UCSD-AML1 (cell line): Measurements from ENCODE around the gene POLG.

Source experiments
- DNase-seq: peaks from one replicate; lab custom pipeline; 2025; ENCODE audit not compliant: unreplicated experiment; lab: John Stamatoyannopoulos, UW

POLG gene

DNA sequence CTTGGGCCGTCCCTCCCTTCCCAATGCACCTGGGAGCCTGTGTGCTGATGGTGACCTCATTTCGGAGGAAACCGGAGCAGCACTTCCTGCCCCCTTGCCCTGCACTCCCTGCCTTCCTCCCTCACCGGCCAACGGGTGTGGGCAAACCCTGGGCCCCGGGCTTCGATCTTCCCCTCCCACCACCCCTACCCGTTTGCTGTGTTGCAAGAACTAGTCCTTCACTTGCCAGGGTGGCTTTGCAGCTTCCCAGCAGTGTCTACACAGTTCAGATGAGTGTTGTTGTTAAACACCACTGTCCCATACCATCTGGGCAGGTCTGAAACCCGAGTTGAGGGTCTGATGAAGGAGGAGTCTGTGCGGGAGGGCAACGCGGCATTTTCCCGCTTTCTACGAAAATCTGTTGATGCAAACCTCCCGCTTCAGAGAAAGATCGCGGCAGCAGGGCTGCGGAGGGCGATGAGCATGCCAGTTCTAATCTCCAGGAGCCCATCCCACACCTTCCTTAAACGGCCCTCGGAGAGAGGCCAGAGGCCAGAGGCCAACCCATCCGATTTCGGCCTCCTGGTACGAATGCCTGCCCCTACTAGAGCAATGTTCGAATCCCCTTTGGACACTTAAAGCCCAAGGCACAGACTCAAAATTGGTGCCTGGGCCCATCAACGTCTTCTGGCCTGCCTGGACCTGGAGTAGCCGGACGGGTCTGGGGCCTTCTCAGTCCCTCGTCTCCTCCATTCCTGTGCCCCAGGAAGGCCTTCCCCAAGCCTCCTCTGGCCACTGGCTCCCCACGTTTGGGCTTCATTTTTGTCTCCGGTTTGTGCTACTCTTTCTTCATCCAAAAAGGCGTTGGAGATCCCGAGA, 35.7 kb upstream of the POLG start:
- DNase-seq: peak; percentile 17

DNA sequence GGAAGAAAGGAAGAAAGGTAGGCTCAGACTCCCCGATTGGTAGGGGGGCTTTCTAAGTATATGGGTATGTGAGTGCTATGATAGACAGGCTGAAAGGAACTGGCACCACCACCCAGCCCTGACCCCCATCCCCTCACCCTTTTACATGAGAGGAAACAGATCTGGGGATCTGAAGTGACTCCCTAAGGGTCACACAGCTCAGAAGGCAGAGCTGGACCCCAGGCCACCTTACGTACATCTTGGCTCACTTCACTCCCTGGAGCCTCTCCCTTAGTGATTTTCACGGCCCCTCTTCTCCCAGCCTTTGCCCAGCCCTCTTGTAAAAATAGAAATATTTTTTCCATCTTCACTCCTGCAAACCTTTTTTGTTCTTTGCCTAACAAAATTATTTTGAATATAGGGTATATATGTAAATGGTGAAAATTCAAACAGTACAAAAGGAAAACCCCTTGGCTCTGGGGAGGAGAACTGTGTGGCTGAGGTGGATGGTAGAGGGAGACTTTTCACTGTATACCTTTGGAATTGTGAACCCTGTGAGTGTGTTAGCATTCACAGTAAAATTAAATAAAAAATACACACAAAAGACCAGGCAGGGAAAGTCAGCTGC, 34.8 kb upstream of the POLG start:
- no peak for DNase-seq

DNA sequence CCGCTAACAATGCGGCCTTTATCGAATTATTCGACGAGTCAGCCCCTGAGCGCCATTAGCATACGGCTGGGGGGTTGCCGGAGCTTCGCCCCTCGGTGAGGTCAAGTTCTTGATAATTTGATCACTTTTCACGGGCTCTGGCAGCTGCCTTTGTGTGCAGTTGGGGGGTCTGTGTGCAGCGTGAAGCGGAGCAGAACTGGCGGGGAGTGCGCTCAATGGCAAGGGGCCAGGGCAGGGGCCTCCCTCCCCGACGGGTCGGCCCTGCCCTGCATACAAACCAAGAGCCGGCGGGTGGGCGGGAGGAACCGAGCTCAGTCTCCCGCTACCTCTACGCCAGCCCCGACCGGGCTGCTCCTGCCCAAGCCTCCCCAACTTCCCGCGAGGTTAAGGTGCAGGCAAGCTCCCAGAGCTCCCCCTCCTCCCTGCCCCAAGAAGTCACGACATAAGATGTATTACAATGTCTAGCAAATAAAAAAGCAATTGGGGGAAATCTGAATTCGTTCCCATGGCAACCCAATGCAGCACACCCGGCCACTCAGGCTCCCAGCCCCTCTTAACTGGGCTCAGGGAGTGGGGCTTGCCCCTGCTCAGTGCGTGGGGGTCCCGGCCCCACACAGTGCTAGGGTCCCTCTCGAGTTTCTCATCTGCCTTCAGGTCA, 34.1 kb upstream of the POLG start:
- no peak for DNase-seq

DNA sequence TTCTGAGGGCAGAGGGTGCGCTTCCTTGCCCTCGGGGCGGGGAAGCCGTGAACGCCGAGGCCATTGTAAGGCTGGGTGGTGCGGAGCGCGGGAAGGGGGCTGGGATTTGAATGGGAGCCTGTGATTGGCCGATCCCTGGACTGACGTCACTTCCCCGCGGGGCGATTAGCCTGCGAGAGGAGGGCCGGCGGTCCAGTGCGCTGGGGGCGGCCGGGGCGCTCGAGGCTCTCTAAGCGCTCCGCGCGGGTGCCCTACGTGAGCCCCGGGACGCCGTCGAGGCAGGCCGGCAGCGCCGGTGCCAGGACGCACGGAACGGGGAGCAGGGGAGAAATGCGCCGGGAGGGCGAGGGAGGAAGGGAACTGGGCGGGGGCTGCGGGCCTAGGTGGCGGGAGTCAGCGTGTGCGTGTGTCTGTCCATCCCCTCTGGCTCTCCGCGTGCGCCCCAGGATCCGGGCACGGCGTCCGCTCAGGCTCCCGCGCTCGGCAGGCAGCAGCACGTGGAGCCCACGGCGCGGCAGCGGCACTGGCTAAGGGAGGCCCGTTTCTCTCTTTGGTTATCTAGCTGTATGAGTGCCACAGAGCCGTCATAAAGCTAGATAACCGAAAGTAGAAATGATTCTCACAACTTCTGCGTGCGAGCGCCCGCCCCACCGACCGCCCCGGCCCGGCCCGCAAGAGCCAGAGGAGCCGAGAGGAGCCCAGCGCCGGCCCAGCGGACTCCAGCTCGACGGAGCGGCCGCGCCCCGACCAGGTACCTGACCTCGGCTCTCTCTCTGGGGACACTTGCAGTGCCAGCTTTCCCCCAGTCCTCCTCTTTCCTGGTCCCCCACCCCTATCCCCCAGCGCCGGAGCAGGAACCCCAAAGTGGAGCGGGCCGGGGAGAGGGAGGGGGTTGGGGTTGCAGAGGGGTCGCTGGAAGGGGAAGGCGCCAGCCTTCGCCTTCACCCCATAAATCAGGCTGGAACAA, 33.1 kb upstream of the POLG start:
- no peak for DNase-seq

DNA sequence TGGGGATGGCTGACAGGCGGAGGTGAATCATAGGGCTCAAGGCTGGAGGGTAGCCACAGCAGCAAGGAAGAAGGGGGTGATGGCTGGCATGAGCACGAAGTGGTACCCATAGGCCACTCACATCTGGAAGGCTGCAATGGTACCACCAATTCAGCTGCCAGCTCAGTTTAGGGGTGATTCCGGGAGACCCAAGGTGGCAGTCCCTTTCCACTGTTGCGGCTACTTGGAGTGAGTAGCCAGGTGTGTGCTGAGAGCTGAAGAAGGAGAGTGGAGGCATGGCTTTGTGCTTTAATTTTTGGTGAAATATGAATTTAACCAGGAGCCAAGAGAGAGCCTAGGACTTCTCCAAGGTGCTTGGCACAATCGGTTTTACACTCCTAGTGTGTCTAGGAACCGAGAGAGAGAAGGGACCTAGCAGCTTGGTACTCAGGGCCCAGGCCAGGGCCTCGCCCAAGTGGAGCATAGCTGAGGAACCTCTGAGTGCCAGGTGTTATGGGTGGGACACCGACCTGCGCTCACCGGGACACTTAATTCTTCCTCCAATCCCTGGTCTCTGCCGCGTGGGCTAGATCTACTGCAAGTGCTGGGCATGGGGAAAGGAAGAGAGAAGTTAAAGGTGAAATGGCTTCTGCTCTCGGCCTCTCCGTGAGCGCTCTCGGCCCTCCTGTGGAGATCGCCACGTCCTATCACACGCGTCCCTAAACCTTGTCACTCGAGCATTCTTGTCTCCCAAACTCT, 32.2 kb upstream of the POLG start:
- DNase-seq: no peak

DNA sequence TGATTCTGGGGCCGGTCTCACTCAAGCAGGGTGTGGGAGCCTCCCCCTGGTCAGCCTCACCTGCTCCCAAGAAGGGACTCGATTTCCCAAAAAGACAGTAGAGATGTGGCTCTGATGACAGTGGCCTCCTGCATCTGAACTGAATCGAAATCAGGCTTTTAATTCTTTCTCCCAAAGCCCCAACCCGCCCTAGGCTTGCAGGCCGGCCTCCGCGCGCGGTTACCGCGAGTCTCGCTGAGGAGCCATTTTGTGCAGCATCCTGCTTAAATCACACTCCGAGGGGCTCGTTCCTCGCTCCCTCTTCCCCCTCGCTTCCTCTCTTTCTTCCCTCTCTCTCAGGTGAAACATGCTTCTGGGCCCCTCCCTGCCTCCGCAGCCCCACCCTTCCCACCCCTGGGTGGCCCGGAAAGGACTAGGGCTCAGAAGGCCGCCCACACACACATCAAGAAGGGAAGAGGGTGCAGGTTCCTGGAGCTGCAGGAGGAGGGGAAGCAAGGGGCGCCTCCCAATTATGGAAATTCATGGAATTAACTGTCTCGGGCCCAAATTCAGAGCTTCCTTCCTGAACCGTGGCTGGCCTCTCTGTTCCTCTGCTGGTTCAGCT, 30.9 kb upstream of the POLG start:
- no peak for DNase-seq

DNA sequence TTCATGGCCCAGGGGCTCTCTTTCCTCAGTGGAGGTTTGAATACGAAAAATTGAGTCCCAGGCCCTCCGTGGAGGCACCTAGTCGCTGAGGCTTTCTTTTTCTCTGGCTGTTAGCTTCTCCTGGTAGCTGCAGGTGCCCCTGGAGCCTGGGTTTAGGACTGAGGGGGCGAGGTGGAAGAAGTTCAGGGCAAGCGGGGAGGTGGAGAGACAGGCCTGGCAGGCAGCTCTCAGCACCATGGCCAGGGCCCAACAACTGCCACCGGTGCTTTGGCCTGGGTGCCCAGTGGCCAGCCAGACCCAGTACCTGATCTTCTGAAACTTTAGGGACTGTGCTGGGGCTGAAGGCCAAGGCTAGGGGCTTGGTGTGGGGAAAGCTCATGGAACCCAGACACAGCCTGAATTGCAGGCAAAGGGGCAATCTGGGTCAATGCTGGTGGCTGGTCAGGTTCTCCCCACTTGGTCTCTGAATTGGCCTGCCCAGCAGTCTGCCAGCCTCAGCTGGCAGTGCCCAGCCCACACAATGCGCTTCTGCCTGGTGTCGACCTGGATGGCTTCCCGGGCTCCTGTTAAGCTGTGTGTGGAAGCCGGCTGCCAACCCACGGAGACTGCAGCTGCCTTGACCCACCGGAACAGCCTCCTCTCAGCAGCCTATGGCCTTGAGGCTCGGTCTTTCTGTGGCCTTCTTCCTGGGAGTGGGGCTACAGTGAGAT, 30.3 kb upstream of the POLG start:
- DNase-seq: no peak

DNA sequence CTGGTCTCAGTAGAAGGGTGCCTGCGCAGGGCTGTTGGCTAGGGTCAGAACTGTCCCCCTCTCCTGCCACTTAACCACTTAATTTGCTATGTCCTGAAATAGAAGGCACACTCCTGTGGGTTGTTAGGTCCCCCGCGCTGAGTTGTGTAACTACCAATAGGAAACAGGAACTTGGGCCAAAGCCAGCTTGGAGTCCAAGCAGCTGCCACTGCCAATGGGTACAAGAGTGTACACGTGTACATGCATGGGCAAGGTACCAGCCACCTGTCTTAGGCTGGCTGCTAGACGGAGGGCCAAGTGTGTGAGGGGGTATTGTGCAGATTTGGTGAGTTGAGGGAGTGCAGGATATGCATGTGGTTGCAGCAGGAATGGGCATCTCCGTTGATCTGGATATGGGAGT, 29.7 kb upstream of the POLG start:
- DNase-seq: no peak

DNA sequence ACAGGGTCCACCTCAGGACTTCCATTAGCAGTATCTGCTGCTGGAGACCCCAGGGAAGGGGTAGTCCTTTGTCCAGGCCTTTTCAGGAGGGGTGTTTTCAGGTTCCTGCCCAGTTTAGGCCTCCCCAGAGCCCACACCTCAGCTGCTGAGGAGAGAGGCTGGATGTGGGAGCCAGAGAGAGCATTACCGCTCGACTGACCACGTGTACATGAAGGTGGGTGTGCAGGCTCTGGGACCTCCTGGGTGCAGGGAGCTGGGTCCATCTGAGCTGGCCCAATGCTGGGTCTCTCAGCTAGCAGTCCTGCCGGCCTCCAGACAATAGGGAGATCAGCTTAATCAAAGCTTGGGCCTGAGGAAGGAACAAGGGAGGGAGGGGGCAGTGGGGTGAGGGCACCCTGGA, 29.1 kb upstream of the POLG start:
- no peak for DNase-seq

DNA sequence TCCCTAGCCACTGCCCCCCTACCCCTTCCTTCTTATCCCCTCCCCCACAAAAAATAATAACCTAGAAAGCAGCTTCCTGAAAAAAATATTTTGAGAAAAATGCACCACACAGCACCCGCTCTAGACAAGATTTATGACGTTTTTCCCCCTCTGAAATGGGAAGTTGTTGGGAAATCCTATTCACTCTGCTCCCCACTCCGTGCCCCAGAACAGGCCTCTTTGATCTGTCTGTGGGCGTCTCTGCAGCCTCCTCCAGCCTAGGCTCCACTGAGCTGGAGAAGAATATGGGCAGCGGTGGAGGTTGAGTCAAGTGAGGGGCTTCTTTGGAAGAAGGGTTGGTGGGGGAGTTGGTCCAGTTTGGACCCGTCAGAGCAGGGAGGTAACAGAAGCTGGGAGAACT, 28.5 kb upstream of the POLG start:
- DNase-seq: no peak

DNA sequence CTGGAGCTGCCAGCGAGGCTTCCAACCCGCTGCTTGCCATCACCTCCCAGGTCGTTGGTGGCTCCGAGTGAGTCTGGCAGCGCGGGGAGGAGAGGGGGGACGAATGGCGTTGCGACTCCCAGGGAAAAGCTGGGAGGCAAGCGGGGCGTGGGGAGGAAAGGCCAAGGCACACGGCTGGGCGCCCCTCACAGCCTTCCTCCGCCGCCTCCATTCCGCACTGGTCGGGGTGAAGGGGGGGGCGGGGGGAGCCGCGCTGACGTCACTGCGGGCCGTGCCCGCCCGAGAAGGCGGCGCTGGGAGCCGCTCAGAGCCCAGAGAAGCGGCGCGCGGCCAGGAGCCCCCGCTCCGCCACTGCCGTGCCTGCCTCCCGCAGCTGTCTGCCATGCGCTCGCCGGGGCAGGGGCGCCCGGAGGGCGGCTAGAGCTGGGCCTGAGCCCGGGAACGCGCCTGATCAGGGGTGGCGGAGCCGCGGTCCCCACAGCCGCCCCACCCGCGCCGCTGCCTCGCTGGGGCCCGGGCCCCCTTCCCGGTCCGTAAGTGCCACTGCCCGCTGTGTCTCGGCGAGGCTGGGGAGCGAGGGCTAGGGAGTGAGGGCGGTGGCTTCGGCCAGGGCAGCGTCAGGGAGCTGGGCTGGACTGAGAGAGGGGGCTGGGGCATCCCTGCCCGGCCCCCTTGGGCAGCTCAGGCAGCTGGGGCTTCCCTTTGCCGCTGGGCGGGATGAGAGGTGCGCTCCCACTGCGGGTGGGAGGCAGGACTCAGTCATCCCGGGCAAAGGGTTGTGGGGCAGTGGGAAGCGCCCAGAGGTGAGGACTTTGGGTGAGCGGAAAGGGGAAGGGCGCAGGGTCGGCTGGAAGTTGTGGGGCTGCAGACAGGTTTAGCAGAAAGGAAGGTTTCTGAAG, 27.8 kb upstream of the POLG start:
- DNase-seq: no peak

DNA sequence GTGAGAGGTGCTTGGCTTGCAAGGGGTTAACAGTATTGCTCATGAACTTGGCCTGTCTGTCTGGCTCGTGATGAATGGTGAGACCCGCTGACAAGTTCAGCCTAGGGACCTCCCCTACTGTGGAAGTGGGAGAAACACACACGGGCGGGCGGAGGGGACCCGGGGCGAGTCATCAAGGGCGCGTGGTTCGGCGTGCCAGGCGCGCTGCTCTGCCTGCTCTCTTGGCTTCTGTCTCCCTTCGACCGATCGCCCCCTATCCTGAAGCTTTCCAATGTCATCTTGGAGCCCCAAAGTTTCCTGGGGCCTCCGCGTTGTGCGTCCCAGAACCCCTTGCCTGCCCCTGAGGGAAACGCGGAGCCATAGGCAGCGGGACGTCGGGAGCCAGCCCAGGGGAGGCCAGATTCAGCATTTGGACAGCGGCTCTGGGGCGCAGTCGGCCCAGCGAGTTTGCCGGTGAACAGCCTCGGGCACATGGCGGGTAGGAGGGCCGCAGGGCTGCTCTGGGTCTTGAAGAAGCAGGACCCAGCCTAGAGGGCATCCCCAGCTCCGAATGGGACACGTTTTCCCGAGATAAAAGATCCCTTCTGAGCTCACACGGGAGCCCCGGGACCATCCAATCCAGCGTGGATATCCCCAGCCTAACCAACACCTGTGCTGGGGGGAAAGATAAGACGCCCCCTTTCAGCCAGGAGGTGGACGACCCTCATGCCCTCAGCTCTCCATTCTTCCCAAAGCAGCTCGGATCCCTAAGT, 27.0 kb upstream of the POLG start:
- peak; percentile 73 for DNase-seq

DNA sequence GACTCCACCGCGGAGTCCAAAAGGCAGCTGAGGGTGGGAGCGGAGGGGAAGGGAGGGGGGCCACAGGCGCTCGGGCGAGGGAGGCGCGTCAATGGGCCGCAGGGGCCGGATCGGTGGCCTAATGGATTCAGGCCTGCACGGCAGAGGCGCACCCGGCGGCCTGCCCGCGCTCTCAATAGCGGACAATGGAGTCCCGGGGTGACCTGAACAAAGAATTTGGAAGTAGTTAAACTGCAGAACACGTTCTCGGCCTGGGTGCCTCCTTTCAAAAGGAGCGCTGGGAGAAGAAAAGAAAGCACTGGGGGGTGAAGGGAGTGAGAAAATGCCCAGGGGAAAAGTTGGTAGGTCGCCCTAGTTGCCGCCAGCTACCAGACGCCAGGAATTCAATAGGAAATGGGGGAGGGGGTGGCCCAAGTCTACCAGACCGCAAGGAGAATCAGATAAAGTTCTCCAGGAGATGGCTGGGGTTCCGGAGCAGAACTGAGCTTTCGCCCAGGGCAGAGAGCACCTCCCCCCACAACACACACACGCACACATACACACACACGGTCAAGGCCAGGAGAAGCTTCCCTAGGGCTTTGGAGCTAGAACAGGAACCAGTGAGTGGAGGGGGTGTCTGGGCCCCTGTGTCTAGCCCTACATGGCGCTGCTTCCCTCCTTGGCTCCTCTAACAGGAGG, 25.8 kb upstream of the POLG start:
- DNase-seq: peak; percentile 30

DNA sequence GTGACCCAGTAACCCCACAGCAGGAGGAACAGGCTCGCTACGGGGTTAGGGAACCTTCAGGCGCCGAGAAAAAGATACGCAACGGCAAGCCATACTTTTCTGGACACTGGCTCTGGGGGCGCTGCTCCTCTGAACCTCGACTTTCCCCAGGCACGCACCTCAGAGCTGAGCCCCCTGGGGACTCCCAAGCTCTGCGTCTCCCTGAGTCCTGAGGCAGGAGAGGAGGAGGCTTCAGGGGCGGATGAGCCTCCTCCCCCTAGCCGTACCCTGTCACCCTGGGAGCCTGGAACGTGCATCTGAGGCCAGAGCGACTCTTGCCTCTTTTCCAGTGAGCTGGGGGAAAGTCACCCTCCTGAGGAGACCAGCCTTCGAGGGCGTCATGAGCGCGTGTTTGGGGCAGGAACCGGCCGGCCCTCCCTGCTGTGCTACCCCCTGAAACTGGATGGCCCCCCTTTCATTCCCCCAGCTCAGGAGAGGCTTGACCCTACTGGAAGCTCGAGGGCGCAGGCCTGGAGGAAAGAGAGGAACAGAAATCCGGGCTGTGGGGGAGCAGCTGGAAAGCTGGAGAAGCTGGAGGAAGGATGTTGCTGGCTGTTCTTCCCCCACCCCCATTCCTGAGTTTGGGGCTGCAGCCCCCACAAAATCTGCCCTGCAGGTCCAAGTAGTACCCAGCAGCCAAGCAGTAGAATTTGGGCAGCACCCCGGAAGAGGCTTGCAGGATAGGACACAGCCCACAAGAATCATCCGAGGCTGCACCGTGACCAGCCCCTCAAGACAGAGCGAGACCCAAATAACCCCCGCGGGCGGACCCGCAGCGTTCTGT, 25.1 kb upstream of the POLG start:
- DNase-seq: no peak

DNA sequence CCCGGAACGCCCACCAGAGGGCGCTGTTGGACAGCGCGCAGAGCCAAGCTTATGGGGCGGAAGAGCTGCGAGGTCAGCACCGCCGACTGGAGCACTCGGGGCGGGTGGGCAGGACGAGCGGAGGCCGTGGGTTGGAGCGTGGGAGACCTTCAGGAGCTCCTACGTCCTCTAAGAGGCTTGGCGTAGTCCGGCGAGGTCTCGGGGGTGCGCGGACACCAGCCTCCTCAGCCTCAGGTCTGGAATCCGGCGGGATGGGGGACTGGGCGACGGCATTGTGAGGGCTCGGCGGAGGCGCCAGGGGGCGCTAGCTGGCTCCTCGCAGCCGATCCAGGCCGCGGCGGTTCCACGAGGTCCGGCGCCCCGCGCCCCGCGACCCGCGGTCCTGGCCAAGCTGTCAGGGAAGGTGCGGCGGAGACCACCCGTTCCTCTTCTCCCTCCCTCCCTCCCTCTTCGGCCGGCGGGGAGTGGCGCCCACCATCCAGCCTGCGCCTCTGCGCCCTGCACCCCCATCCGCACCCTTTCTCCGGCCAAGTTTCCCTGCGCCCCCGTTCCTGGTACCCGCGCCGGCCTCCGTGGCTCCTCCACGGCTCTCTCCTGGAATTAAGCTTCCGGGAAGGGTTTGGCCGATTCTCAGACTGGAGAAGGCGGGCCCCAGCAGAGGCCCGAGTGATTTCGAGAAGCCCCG, 24.3 kb upstream of the POLG start:
- peak; percentile 84 for DNase-seq

DNA sequence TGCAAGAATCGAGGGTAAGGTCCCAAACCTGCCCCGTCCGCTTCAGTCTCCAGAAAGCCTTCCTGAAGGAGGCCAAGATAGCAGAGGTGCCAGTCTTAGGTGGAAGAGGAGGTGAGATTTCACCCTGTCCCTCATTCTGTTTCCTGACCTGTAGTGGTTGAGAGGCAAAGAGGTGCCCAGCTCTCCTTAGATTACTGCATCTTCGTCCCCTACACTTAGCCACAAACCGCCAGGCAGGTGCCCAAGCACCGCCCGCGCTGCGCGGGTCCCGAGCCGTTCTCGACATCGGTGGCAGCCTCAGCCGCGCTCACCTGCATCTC, 23.8 kb upstream of the POLG start:
- DNase-seq: no peak
